NCI-H748 (cell line): Measurements from ENCODE around the gene IL3.

ENCODE experiments used
- DNase-seq: peaks from one replicate; lab custom pipeline; 2025; ENCODE audit not compliant: unreplicated experiment; lab: John Stamatoyannopoulos, UW

The IL3 gene, protein sequence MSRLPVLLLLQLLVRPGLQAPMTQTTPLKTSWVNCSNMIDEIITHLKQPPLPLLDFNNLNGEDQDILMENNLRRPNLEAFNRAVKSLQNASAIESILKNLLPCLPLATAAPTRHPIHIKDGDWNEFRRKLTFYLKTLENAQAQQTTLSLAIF

DNA sequence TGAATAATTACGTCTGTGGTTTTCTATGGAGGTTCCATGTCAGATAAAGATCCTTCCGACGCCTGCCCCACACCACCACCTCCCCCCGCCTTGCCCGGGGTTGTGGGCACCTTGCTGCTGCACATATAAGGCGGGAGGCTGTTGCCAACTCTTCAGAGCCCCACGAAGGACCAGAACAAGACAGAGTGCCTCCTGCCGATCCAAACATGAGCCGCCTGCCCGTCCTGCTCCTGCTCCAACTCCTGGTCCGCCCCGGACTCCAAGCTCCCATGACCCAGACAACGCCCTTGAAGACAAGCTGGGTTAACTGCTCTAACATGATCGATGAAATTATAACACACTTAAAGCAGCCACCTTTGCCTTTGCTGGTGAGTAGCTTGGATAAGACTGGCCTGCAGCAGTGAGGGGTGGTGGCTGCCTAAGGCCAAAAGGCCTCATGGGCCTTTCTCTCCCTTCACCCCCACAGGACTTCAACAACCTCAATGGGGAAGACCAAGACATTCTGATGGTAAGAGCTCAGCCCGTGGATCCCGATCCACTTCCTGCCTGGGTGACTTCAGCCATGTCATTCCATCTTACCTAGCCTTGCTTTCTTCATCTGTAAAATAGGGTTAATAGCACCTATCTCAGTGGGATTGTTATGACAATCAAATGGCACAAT lies at the start of gene IL3:
TSS of gene IL3 (plus strand) at position 155 of the 661 bp plus-strand sequence. CDS start at position 207, 52 bp downstream.
- no peak for DNase-seq

DNA sequence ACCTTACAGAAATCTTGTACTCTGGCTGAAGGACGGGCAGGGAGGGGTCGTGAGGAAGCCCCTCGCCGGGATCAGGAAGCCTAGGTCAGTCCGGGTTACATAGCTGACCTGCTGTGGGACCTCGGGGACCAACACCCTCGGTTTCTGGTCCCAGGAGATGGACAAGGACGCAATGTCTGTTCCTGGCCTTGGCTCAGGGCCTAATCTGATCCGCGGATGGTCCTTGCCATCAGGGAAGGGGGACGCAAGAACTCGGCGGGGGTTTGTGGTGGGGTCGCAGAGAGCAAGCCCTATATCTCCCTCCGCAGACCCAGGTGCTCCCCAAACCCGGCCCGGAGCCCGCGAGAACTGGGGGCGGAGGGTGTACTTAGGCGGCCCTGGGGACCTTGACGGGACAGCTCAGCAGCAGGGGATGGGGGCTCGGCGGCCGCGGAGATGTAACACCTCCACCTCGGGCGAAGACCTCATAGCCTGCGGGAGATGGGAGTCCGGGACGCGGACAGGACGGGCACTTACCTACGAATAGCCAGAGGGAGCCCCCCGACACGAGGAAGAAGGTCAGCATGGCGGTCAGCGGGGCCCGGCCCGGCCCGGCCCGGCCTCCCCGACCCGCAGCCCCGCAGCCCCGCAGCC lies 49.4 kb upstream of the IL3 start:
- DNase-seq: no peak

DNA sequence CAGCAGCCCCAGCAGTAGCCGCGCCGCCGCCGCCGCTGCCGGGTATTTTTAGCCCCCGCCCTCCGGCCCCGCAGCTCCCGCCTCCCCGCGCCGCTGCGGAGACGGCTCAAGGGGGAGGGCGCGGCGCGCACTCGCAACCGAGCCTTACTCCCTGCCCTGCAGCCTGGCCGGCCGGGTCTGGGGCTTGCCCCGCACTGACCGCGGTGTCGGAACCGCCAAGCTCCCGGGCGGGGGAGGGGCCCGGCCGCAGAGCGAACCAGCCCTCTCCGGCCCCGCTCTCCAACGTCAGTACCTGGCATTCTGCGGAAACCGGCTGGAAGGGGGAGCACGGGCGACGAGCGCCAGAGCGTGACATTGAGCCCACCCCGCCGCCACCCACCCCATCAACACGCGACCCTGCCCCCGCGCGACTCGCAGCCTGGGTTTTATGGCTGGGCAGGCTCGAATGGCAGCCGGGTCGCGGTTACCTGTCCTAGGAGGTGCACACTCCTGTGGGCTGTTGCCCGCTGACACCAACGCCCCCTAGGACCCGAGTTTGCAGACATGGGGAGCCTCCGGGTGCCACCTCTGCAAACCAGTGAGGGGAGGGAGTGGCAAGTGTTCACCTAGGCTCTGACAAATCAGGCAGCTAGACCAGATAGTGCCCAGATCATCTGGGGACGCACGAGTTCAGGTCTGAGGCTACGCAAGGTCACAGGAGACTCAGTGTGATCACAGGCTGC lies 48.7 kb upstream of the IL3 start, which contains the start of gene ACSL6:
TSS of gene ACSL6 (minus strand) at position 37 of the 722 bp plus-strand sequence. CDS start 105 bp downstream, outside the sequence.
- DNase-seq: peak; percentile 55

DNA sequence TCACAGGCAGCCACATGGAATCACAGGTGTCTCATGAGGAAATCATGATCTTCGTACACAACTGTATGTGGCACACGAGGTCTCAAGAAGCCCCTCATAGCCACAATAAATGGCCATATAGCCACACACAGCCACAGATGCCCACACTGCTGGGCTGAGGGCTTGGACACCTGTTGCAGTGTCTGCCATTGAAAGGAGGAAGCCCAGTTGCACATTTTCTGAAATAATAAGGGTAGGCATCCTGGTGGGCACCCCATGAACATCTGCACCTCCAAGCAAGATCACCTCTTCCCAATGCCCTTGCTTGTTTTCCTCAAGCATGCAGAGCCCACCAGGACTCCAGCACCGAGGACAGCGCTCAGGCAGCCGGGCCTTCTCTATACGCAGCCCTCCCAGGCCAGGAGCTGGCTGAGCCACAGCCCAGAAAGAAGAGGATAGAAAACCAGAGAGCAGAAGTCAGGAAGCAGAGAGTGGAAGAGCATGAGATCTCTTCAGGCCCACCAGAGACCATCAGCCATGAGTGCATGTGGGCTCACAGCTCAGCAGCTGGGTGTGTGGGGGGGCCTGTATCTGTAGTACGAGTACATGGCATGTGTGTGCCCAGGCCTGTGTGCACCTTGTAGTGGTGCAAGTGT lies 48.0 kb upstream of the IL3 start:
- DNase-seq: no peak

DNA sequence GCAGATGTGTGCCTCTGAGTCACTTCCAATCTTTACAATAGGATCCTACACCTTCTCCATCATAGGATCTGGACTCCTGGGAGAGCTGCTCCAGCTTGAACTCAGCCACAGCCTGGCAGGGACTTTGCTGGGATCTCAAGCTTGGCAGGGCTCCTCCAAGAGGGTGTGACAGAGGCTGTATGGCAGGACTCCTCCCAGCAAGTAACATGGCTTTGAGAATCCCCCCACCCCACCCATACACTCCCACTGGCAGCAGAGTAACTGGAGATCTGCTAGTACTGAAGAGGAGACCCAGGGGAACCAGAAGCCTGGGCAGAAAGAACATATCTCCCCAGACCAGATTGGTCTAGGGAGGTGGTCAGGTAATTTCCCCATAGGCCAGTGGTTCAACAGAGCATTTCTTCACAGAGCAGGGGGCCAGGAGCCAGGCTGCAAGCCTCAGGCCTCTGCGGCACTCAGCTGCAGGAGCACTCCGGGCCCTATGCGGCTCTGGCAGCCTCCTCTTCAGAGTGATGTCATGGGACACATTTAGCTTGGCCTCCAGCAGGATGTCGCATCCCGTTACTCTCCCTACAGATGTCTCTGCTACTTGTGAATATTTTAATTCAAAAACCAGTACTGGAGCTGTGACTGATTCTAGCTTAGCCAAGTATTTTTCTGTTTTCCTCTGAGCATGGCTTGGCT lies 47.3 kb upstream of the IL3 start:
- DNase-seq: no peak

DNA sequence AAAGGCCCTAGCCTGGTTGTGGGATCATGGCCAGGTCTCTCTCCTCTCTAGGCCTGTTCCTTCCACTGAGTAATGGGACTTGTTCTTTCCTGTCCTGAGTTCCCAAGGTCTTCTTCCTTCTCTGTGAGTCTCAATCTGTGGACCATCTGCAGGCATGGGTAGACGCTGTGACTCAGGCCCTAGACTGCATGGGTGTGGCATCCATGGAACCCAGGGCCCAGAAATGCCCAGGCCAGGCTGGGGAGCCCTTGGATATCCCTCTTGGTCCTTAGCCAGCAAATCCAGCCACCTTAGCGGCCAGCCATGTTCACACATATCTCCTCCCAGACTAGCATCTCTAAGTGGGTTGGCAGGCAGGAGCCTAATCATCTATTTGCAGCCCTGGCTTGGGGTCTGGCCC lies 46.7 kb upstream of the IL3 start:
- no peak for DNase-seq

DNA sequence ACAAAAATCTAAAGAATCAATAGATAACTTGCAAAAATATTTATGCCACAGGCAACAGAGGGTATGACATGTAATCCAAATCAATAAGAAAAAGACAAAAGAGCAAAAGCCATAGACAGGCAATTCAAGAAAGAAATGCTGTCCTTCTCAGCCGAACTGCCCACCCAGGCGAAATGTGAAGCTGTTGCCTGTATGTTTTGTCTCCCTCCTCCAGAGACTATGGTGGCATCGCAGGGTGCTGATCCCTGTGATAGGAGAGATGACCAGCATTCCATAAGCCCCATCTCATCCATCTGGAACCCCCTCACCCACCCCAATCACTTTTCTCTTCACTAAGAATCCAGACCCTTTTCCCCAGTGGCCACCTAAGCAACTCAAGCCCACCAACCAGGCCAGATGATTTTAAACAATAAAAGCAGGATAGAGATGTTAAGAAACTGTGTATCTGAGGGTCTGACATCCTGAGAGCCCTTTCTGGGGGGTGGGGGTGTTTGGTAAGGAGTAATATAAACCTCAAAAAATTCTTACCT lies 43.7 kb upstream of the IL3 start:
- DNase-seq: no peak

DNA sequence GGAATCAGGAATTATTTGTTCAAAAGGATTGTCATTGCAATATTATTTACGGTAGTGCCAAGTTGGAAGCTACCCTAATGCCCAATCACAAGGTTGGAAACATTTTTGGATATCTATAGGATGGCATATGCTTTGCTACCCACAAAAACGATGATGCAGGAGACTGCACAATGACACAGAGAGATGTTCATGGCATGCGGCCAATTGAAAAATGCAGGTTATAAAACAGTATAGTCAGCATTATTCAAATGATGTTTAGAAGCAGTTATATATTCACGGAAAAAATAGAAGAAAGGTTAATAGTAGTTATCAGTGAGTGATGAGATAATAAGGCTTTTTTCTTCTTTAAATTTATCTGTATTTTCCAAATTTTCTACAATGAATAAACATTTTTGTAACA lies 43.1 kb upstream of the IL3 start:
- DNase-seq: no peak

DNA sequence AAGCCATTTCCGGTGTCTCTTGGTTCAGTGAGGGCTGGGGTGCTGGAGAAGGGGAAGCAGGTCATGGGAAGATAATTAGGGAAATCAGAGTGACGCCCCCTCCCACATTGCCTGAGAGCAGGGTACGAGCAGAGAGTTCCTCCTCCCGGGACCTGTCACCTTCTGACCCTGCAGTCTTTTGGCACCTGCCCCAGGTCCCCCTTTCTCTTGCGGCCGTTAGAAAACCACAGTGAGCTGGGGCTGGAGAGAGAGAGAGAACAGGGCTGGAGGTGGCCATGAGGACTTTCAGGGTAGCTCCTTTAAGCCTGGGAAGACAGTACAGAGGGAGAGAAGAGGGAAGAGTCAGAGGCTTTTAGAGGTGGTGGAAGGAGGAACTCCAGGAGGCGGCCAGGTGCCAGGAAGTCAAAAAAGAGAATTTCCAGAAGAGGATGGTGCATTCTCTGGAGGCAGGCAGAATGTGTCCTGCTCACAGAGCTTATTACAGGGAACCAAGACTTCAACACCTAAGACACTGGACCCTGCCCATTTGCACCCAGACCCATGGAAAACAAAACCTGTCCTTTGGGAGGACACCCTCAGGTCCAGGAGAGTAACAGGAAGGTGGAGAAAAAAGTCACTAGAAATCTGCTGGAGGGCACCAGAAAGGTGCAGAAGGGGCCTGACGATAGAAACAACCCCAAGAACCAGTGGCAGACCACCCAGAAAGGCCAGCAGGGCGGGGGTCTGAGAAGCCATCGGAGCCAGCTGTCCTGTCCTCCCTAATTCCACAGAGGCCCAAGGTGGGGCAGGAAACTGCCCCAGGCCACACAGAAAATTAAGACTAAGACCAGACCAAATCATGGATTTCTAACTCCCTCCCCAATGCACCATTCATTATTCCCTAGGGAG lies 42.5 kb upstream of the IL3 start:
- DNase-seq: no peak

DNA sequence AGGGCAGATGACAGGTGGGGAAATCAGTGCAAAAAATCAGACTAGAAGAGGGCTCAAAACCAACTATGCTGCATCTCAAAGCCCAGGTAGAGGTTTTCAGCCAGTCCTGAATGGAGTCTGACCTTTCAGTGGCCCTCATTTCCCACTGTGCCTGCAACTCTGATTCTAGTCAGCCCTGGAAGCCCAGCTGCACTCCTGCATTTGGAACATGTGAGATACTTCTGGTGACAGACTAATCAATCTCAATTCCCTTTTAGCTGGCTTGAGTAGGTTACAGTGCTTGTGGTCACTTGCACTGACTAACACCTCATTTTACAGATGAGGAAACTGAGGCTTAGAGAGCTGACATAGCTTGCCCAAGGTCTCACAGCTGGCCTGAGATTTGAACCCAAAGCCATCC lies 41.1 kb upstream of the IL3 start:
- no peak for DNase-seq

DNA sequence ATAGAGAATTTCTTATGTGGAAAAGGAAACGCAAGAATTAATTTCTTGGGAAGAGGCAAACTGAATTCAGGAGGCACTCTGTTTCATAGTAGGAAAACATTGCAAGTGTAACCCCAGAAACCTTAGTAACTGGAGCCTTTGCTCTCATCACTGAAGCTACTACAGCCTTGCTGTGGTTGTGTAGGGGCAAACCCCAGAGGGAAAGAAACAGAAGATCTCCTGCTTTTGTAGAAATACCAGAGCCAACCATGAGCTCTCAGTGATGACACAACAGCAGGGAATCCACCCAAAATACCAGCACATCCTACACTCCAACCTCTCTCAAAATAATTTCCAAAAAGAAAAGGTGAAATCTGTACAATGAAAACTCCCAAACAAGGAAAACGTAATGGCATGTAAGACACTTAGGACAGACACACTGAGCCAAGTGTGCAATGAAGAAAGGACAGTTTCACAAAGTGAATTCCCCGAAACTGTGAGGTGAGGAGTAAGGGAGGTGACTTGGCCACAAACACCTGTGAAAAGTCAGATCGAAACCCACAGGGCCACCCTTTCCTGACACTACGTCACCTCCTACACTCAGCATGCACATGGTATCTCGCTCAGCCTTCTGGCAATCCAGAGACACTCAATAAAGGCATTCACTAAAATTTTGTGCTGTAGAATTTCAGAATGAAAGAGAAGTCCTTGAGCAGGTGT lies 40.4 kb upstream of the IL3 start:
- DNase-seq: no peak

DNA sequence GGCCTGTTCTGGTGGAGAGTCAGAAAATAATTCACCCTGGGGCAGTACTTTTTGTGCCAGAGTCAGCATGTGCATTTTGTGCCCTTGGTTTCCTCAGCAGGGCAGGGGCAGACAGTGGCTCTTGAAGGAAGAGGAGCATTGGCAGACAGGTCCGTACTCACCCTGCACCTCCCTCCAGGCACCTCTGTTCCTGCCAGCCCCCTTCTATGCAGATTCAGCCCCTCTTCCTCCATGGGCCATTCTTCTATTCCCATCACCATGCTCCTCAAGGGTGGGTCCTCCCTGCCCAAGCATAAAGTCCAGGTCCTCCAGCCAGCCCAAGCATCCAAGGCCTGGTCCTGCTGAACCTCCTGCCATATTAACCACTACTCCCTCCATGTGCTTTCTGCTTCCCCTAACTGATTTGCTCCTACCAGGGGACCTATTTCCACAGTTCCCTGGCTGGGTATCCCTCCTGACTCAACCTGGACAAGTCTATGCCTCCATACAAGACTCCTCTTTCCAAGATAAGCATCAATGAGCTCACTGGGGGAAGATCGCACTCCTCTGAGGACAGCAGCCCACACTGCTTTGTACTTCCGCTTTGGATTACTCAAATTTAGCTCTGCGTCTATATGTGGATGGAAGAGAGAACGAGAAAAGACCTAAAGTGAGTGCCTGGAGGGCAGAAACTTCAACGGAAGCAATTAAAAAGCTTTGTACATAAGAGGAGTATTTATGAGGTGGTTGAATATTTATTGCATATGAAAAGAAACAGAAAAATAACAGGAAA lies 39.7 kb upstream of the IL3 start:
- no peak for DNase-seq

DNA sequence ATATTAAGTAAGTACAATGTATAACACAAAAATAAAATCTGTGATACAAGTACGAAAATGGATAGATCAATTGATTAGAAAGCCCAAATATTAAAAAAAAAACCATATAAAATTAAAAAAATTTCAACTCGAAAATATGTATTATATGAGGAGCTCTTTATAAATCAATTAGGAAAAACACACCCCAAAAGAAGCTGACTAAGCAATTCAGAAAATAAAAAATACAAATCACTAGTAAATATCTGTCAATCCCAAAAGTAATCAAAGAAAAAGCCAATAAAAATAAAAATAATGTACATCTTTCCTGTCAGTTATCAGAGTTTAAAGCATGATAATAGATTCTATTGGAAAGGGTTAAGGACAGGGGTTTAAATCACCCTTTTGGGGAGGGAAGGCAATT lies 38.8 kb upstream of the IL3 start:
- no peak for DNase-seq

DNA sequence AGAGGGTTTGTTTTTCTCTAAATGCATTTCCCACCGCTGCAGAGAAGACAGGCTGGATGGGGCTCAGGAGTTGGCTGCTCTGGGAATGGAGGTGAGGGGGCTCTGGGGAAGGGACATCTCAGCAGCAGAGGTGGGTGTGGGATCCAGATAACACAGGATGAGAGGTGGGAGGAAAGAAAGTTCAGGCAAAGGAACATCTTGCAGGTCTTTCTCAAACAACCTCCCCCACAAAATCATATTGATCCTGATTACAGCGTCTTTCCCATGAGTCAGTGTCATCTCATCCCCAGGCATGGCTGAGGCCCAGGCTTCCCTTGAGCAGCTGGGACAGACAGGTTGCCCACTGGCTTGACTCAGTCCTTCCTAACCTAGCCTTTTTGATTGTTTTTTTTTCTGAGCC lies 37.7 kb upstream of the IL3 start:
- DNase-seq: no peak

DNA sequence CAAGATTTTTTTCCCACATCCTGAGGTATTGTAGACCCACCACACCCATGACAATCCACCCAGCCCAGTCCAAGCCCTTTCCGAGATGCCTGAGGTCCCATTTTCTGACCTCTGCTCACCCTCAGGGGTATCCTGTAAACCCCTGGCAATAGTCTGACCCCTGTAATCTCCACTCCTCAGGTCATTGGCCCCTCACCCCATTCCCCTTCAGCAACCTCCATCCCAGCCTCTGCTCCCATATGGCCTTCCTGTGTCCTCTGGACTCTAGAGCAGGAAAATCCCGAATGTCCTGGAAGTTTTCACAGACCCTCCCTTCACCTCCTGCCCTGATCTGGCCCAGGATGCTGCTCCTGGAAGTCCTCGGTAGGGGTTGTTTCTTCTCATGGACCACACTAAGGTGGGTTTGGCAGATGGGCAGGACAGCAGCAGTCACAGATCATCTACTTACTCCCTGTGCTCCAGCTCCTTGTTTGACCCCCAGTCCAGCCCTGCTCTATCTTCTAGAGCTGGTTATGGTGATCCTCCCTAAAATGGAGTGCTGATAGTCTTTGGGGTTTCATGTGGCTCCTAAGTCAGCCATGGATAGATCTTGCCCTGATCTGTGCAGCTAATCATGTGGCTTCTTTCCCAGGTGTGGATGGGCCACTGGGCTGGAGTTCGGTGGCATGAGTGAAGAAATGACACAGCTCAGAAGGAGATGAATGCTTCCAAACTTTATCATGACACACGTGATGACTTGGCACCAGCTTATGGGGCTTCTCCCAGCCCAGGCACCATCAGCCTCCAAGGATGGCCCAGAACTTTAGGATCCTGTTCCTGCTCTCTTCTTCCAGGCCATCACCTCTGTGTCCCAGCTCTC lies 37.0 kb upstream of the IL3 start:
- DNase-seq: no peak

DNA sequence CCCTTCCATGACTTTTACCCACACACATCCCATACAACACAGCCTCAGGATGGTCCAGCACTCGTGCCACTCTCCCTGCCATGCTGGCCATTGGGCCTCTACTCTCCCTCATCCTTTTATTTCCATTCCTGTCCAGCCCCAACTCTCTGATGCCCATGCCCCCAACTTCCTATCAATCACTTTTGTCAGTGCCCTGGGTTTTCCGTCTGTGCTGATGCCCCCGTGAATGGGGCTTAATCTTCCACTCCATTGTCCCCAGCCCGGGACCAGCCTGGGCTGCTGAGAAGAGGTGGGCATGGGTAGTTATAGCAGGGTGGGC lies 36.4 kb upstream of the IL3 start:
- no peak for DNase-seq

DNA sequence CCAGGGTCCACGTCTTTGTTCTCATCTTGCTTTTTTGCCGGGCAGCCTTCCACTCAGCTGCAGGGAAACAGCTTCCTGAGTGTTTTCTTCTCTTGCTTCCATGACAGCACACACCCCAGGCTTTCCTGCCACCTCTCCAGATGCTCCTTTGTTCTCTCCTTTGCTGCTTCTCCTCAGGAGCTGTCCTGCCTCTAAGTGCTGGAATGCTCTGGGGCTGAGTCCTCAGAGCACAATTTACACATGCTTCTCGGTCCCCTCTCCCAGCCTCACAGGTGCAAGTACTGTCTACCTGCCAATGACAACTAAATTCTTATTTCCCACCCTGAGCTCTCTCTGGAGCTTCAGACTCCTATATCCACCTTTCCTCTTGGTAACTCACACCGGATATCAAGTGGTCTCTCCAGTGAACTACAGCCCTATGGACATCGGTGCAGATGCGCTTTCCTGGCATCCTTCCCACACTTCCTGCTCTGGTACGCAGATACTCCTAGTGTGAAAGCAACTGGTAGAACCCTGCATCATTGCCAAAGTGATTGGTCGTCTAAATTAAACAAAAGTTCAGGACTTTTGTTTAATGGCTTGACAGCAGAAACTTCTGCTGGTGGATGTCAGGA lies 35.6 kb upstream of the IL3 start:
- peak; percentile 5 for DNase-seq
